Measurements from ENCODE around the gene CORIN.
A peak's percentile ranks its signal among the peaks of the same experiment; 100 is the strongest.

Gene CORIN

DNA sequence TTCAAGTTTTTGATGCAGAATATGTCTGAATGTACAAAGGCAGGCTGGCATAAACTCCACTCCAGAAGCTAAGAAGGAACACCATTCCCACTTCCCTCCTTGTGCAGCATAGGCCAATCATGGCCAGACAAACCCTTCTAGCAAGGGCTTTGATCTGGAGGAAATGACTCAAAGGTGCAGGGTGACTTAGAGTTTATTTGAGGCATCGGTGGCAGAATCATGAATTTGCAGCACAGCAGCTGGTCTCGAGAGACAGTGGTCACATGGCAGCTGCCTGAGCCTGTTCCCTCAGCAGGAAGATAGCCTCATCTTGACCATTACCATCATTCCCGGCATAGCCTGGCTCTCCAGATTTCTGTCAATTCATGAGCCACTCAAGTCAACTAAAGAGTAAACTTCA lies 198.3 kb downstream of the CORIN start:
- DNase-seq, result no peak

DNA sequence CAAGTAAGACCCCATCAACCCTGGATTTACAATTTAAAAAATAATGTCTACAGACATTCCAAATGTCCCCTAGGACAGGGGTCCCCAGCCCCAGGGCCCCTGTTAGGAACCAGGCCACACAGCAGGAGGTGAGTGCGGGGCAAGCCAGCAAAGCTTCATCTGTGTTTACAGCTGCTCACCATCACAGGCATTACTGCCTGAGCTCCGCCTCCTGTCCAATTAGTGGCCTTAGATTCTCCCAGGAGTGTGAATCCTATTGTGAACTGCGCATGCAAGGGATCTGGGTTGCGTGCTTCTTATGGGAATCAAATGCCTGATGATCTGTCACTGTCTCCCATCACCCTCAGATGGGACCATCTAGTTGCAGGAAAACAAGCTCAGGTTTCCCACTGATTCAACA lies 206.7 kb downstream of the CORIN start:
- DNase-seq, result no peak

DNA sequence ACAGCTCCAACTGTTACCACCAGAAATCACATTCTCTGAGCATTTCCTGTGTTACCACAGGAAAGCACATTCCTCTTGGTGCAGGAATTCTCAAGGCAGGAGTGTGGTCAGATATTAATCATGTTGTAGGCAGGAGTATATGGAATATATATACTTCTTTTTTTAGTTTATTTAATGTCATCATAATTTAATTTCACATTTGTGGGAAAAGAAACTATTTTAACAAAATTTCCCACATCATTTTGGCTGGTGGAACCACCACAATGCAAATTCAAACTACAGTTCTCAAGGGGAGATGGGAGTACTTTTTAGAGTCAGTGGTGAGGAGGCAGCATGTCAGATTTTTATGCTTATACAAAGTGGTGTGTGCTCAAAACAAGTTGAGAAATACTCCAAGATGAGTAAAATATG lies 213.8 kb downstream of the CORIN start:
- DNase-seq, result no peak

DNA sequence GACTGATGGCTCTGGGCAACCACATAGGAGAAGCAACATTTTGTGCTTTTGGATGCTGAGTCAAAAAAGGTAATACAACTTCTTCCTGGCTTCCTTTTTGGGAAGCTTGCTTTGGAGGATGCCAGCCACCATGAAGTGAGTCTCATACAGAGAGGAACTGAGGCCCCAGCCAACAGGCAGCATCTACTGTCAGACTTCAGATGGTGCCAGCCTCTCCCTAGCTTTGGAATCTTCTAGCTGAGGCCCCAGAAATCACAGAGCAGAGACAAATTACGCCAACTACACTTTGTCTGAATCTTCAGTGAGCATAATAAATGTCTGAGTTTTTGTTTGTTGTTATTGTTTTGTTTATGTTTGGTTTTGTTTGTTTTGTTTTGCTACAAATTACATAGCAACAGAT lies 216.7 kb downstream of the CORIN start:
- DNase-seq, result no peak

DNA sequence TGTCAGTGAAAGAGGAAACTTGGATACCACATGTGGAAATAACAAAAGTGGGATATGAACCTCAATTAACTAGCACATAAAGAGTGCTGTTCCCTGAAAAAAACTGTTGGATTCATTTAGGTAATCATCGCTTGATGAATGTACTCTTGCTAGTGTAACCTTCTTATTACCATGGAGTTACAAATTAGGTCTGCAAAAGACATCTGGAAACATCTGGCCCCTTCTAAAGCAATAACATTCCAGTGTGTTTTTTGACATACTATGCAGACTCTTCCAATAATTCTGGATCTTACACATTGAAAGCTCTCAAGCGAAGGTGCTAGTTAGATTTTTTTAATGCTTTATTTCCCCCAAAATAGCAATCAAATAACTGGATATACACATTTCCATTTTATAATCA lies 218.2 kb downstream of the CORIN start:
- no peak for DNase-seq

DNA sequence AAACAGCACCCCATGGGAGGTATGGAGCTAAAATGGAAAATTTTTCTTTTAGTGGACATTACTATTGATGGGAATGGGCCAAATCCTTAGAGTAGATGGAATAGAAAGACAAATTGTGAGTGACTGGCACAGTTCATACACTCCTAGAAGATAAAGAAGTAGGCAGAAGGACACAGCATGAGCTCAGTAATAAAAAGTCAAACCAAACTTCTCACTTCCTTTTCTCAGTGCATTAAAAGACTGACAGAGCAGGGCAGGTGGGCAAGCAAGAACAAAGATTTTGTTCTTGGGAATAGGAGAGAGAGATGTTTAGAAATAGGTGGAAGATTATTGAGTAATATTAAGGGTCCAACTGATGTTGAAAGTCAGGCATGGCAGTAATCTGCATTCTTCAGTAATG lies 220.3 kb downstream of the CORIN start:
- DNase-seq, result no peak

DNA sequence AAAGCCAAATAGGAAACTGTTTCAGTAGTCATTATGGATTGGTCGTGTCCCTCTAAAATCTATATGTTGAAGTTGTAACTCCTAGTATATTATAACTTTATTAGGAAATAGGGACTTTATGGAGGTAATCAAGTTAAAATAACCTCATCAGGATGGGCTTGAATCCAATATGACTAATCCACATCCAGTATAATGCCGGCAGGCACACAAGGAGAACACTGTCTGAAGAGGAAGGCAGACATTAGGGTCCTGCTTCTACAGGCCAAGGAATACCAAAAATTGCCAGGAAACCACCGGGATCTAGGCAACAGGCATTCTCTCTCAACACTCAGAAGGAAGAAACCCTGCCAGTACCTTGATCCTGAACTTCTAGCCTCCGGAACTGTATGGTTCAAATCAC lies 222.5 kb downstream of the CORIN start:
- DNase-seq, result no peak

DNA sequence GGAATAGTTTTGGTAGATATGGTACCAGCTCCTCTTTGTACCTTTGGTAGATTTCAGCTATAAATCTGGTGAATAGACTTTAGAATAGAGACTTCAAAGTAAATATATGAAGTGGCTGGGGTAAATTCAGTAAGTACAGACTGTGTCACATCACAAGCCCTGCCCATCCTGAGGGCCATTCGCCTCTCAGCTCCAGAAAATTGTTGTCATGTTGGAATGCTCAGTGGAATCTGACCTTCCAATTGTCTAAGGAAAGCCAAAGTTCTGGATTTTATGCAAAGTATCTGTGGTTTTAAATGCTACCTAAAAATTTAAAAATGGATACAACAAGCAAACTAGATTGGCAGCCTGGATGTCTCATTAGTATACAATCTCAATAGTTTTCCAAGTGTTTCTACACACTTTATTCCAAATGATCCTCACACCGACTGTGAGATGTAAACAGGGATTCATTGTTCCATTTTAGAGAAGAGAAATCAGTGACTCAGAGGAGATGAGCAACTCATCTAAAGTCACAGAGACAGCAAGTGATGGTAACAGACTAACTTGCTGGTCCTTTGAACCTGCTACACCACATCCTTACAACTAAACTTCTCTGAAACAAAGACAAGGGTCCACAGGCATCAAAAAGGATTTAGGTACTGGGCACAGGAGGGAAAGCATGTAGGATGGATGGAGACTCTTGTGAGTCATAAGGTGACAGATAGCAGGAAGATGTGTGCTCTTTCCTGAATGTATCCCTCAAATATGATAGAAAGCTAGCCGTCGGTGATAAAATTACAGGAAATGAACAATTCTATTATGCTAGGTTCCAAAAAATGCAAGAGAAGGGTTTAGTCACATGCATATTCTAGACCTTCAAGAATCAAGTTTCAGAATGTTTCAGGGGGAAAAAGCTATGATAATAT lies 225.5 kb downstream of the CORIN start:
- no peak for DNase-seq

DNA sequence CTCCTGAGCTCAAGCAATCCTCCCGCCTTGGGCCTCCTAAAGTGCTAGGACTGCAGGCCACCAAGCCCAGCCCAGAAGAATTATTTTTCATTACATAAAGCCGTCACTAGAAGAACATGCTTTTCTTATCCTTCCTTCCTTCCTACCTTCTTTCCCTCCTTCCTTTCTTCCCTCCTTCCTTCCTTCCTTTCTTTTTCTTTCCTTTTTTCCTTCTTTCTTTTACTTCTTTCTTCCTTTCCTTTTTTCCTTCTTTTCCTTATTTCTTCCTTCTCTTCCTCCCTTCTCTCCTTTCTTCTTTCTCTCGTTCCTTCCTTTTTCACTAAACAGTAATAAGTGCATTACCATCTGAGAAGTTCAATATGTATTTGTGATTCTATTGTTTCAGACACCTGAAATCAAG lies 231.4 kb downstream of the CORIN start:
- DNase-seq, result no peak

DNA sequence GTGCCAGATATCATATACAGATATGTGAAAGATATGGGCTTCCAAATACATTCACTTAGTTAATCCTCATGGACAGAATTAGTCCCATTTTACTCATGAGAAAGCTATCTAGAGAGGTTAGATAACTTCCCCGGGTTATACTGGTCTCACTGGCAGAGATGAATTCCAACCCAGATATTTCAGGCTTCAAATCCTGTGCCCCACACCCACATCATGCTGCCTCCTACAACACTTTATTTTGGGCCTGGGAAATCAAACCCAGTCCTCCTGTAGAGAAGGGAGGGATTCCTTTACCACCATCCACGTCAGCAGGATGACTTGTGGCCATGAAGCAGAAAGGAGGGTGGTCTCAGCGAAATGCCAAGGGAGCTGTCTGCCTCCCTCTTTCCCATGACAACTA lies 239.0 kb downstream of the CORIN start:
- no peak for DNase-seq

DNA sequence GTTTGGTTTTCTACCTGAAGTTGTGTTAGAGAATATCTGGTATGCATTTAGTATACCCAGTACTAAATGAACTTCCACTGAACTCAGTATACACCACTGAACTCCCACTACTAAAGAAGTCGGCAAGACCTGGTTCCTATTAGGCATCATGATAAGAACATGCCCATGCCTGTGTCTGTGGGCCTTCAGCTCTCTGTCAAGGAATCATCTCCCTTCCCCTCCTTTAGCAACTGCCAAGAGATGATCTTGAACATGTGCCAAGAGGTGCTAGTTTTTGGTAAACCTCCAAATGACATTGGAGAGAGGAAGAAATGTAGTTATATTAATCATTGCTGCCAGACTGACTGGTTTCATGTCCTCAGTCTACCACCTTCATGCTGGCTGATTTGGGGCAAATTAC lies 239.5 kb downstream of the CORIN start:
- DNase-seq, result peak; percentile 12

DNA sequence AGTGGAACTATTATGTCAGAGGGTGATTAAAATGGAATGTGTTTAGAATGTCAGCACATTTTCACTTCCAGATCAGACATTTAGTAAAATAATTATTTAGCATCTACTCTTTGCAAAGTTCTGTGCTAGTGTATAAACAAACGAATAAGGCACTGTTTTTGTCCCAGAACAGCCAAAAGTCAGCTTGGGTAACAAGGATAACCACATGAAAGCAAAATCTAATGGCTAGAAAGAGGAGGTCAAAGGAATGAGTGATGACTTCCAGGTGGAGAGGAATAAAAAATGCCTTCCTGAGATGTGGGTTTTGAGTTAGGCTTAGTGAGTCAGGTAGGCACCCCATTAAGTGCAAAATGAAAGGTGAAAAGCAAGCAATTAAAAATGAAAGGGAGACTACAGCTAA lies 240.2 kb downstream of the CORIN start:
- DNase-seq, result no peak

DNA sequence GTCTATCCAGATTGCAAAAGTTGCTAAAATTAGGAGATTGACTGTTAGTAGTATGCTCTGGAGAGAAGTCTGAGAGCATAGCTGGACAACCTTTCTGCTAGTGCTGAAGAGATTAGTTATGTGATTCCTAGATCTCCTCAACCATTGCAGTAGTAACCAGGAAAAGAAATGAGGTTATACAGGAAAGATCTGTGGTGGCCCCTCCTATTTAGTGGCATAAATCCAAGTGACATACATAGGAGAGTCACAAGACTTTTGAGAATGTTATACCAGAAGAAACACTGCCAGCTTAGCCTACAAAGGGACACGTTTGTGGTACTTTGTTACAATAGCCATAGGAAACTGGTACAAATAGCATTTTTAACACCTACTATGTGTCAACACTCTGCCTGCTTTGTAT lies 247.5 kb downstream of the CORIN start:
- DNase-seq, result no peak

DNA sequence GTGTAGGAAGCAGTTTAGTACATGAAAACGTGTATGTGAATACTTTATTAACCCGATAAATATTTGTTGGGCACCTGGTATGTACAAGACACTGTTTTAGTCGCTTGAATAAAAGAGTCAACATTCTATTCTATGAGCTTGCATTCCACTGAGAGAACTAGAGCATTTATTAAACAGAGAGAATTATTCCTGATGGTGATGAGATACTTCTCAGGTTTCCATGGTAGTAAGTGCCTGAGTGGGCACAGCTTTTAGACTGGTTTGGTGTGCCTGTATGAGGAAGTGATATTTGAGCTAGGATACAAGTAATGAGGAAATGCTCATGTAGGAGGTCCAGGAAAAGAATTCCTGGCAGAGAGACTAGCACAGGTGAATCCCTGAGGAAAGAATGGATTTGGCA lies 258.6 kb downstream of the CORIN start:
- no peak for DNase-seq

DNA sequence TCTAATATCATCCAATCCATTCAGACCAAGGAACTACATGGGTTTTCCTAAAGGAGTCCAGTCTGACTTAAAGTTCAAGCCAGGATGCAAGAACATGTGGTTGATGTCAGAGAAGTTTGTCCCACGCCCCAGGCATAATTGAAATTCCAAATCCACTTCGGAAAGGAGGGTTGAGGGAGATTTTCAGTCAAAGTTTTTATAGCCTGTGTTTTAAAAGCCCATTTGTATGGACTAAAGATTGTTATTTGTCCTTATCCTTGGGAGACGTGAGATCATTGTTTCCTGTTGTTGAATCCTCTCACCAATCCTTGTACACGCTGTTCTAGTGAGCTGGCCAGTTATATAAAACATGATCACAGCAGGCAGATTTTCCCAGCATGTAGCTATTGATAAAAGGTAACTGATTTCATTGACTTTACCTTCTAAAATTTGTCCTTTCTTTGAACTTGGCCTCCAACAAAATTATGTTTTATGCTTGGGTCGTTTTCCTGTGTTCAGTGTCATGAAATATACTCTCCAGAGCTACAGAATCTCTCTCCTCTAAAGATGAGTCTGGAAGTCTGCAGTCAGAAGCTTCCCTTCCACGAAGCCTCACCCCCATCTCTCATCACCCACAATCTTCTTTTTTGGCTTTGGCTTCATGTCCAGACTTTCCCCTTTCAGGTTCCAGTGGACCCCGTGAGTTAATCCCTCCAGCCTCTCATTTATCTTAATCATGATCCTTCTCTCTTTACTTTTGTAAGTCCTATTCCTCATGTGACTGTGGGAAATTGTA lies 259.9 kb downstream of the CORIN start:
- DNase-seq, result no peak

DNA sequence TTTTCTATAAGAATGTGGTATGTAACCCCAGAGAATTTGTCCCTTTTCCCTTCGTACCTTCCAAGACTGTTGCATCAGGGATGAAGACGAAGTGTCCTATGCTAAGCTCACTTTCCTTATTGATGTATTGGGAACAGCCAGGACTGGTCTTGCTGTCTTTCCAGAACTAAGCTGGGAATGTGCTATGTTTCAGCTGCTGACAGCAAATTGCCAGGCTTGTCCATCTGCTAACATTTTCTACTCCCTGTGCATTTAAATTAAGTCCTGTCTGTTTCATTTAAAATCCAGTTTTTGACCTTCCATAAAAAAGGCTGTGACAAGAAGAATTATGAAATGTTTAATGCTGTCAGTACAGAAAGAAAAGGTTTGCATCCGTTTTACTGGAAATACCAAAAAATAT lies 264.9 kb downstream of the CORIN start:
- no peak for DNase-seq

DNA sequence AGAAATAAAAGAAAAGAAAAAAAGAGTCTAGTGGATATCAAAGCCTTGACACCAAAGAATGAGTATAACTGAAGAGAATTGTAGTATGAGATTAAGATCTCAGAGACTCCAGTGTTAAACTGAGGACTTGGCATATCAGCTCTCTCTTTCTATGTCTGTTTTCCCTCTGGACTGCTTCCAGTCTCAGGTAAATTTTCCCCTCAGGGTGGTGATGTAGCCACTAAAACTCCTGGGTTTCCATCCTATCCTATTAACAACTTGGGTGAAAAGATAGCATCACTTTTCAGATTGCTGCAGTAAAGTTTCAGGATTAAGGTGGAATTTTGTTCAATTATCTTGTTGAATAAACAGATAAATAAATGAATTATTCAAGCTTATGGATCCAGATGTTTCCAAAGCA lies 267.1 kb downstream of the CORIN start:
- DNase-seq, result no peak

DNA sequence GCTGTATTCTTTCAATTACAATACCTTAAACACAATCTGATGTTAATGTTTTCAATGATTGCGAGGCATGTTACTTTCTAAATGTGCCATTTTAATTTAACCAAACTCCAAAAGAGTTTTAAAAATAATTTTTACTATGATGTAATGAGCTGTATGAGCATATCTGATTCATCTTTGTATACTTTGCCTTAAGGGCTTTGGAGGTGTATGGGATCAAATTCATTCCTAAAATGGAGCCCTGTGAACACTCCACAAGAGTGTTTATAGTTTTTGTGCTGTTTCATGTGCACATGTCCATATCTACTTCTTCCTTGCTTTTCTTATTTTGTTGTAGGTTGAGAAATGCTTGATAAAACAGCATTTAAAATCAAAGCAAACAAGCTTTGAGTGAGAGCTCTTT lies 270.4 kb downstream of the CORIN start:
- DNase-seq, result no peak

DNA sequence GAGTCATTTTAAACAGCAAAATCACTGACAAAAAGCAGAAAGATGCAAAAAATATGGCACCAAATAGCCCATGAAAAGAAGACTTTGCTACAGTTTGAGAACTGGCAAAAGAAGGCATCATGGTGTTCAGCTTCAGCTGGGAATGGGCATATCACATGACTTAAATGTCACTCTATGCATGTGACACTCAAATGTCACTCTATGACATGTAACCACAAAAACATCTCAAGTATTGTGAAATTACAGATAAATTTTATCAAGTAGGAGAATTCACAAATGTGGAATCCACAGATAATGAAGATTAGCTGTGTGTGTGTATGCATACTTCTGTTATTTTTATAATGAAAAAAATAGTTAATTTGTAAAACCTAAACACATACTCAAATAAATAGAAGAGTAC lies 270.9 kb downstream of the CORIN start:
- peak; percentile 62 for DNase-seq

DNA sequence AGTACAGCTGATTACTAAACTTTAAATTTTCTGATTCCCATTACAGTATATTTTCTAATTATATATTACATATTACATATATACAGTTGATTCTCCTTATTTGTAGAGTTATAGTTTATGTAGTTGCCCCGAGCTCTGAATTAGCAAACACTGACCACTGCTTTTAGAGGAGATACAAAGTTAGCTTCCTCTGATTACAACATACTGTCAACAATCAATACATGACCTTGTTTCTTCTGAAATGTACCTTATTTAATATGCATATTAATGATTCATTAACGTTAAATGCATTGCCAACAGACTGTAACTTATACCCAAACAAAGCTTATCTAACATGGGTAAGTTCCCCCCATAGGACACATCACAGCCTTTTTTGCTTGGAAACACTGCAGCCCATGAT lies 271.3 kb downstream of the CORIN start:
- DNase-seq, result no peak

DNA sequence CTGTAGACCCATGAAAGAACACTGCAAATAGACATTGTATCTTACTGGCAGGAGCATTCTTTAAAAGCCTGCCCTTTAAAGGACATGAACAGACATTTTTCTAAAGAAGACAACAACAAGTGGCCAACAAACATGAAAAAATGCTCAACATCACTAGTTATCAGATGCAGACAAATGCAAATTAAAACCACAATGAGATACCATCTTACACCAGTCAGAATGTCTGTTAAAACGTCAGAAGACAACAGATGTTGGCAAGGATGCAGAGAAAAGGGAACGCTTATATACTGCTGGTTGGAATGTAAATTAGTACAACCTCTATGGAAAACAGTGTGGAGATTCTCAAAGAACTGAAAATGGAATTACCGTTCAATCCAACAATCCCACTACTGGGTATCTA lies 275.6 kb downstream of the CORIN start:
- DNase-seq, result no peak

DNA sequence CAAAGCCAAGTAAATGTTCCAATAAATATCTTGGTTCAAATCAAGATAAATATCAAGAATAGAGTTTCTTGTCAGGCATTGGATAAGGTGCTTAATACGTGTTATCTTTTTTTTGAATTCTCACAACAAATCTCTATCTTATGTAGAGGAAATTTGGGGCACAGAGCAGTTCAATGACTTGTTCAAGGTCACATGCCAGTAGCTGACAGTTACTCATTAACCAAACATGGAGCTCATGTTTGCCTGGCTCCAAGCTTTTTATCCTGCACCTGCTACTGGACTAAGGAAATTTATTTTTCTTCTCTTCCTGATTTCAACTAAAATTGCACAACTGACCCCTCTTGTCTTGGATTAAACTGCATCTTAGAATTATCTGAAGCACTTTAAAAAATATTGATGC lies 276.5 kb downstream of the CORIN start:
- DNase-seq, result no peak

DNA sequence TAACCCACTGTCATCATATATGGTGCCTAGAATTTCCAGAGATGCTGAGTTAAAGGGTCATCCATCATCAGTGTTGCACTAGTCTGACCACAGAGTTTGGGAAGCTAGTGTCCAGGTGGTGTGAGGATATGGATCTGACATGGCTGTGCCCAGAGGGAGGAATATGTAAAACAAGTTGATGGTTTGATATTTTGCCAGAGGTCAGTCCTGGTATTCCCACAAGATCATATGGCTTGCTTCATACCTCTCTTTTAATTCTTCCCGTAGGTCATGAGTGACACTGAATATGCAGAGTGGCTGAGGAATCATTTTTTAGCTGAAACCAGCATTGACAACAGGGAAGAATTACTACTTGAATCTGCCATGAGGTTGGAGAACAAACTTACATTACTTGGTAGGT lies 277.2 kb downstream of the CORIN start:
- DNase-seq, result no peak

DNA sequence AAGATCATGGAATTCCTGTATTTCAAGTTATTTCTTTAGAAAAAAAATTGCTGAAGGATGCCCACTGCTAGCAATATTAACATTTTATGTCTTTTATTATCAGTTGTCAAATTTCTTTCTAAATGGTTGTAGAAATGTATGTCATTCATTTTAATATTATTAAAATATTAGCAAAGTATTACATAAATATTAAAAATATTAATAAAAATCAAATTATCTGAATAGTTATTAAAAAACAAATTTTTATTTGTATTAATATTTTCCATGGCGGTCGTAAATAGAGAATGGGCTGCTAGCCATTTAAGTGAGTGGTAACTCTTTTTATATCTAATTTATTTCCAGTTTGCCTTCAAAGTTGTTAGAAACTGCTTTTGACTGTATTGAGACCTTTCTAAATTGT lies 280.6 kb downstream of the CORIN start:
- DNase-seq, result no peak

Data from hematopoietic multipotent progenitor cell treated with erythropoietin and hydrocortisone succinate and interleukin-3 and kit ligand, for 8 days (in vitro differentiated cells).